Measurements from ENCODE around the gene SYTL1. TPM values are rescaled to one million over a fixed set of nuclear protein-coding genes. Genes with fewer than 3 reads are reported as not detected.

Gene SYTL1
- 0.32 and 2.2 TPM in 2 replicates for total RNA-seq

DNA sequence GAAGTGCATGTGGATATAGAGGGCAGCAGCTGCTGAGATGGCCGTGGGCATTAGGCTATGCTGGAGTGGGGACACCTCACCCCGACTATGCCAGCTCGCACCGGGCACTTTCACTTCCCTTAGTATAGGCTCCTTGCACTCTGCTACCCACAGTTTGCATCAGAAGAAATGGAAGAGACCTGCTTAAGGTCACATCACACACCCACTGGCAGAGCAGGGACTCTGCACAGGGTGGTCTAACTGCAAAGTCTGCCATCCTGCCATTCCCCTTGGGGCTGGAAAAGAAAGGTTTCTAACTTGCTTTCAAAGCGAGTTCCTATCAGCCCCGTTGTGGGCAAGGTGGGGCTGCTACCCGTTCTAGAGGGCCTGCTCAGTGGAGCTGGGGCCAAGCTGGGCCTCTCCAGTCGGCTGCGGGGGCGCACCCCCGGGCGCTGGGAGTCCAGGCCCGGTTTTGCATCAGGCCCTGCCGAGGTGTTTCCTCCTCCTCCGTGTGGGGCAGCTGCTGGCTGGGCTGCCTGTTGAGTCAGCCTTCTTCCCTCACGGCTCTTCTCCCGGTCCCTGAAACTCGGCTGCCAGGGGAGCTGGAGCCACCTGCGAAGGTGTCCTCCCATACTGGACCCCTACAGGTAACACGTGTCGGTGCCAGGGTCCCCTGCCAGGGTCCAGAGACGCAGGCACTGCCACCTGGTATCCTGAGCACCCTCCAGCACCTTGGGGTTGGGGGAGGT lies at the start of gene SYTL1:
Gene SYTL1, plus strand, starts transcription at position 498 of the 728 bp plus-strand sequence. CDS start 3,313 bp downstream, outside the sequence.

GRCh38 chr1:27321813-27322568 lies 19.8 kb upstream of the SYTL1 start, which contains the start of gene TMEM222:
Gene TMEM222 (plus strand): TSS chr1:27322163. CDS start chr1:27322198, 35 bp downstream.

DNA sequence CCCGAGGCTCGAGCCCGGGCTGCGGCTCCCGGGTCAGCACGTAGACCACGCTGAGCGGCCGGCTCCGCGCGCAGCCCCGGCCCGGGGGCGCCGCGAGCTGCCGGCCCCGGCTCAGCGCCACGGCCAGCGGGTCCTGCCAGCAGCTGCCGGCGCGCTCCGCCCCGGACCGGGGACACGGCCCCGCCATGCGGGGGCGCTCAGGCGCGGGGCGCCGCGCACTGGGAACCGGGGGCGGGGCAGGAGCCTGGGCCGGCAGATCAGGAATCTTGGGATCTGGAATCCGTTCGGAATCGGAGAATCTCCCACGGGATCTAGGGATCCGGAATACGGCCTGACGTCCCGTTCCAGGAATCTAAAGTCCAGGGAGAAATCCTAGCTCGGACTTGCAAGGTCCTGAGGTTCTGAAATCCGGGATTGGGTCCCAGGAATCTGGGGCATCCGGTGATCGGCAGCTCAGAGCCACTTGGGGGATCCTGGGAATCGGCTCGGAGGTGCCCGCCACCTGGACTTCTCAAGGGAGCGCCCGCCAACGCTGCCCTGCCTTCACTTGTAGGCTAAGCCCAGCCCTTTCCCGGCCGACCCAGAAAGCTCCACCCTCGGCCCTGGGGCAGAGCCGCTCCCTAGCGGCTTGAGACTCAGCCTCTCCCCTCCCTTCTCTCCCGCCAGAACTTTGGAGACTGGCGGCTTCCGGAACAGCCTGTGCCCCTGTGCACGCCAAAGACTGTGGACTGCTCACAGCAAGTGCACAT lies 24.8 kb downstream of the SYTL1 start, which contains the start of gene MAP3K6:
Gene MAP3K6, minus strand, starts transcription at position 551 of the 749 bp plus-strand sequence. Its CDS starts 364 bp downstream, at position 187.

DNA sequence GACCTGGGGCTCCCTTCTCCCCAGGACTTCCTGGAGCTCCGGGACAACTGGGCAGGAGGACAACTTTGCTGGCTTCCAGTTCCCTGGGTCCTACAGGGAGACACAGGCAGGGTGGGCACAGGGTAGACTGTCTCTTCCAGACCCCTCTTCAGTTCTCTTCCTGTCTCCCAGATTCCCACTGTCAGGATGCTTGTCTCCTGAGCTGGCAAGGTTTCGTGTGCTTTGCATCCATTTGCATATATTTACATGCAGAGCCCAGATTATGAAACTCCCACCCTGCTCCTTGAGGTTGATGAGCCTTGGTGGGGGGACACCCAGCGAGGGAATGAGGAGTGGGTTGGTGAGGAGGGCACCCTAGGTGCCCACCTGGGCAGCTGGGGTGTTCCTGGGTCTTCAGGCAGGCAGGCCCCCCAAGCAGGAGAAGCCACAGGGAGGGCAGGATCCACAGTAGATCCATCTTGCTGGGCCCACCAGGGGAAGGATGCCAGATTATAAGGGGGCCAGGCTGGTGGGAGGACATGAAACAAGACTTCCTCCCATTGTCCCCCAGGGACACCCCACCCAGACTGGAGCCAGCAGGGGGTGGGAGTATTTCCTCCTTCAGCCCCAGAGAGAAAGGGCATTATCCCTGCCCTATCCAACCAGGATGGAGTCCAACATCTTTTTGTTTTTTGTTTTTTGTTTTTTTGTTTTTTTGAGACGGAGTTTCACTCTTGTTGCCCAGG lies 32.7 kb downstream of the SYTL1 start, which contains the start of gene FCN3:
Gene FCN3, minus strand, starts transcription at position 463 of the 725 bp plus-strand sequence. Its CDS starts 6 bp downstream, at position 457.

GRCh38 chr1:27383039-27383605 lies 41.3 kb downstream of the SYTL1 start, which contains the start of gene CD164L2:
Gene CD164L2 (minus strand): TSS chr1:27383333. CDS start chr1:27383239, 94 bp downstream.

GRCh38 chr1:27392096-27392777 lies 50.4 kb downstream of the SYTL1 start, which contains the start of gene GPR3:
Gene GPR3 (plus strand): TSS chr1:27392622. CDS start chr1:27393799, 1,177 bp downstream.

Other genes starting within 250 kb of the SYTL1 start
- gene SLC9A1, start 186.9 kb upstream of the SYTL1 start, total RNA-seq: 18.6 and 24.7 TPM in 2 replicates
- gene WDTC1, start 107.4 kb upstream of the SYTL1 start, total RNA-seq: 22.1 and 24.4 TPM in 2 replicates
- 28.5 and 32.5 TPM in 2 replicates for gene TMEM222, start 19.9 kb upstream of the SYTL1 start, total RNA-seq
- 11.8 and 16.0 TPM in 2 replicates for gene MAP3K6, start 24.9 kb downstream of the SYTL1 start, total RNA-seq
- gene FCN3, start 32.8 kb downstream of the SYTL1 start, total RNA-seq: not detected in 2 replicates
- not detected in 2 replicates for gene CD164L2, start 41.3 kb downstream of the SYTL1 start, total RNA-seq
- gene GPR3, start 50.6 kb downstream of the SYTL1 start, total RNA-seq: 2.2 and 2.8 TPM in 2 replicates
- 28.8 and 54.2 TPM in 2 replicates for gene WASF2, start 148.1 kb downstream of the SYTL1 start, total RNA-seq